ENCODE results near the gene FAM13C. TPM values are rescaled to one million over a fixed set of nuclear protein-coding genes. Genes with fewer than 3 reads are reported as not detected.

FAM13C gene
- total RNA-seq, 1 donor from 2014 or later, result 10.1 TPM

- peak overlapping the region; percentile 82 for H3K27ac Mint-ChIP-seq
- peaks cover 13% of the 10 kb centered on the region for H3K27me3 Mint-ChIP-seq
- peaks cover 18% of the 10 kb centered on the region for H3K4me1 Mint-ChIP-seq (ENCODE audit: unreplicated experiment)
- H3K9me3 Mint-ChIP-seq, result peaks cover 6% of the 10 kb centered on the region
- peak overlapping the region; percentile 94 for H3K4me3 Mint-ChIP-seq
- DNase-seq (ENCODE audit: extremely low spot score, unreplicated experiment), result no peak
- no peaks in the 10 kb centered on the region for H3K36me3 Mint-ChIP-seq
- TF ChIP-seq CTCF (conservative IDR thresholded peaks at IDR 0.05), result no peak
Measured at GRCh38 chr10:59361663-59362143, 646 bp downstream of the FAM13C start.

- Mint-ChIP-seq H3K4me3 (peak overlapping the region; percentile 73), H3K36me3 (no peaks in the 10 kb centered on the region), H3K9me3 (peaks cover 6% of the 10 kb centered on the region), H3K27ac (peak overlapping the region; percentile 26), H3K27me3 (peaks cover 13% of the 10 kb centered on the region), H3K4me1 (ENCODE audit: unreplicated experiment) (peaks cover 18% of the 10 kb centered on the region)
- DNase-seq (ENCODE audit: extremely low spot score, unreplicated experiment), result no peak
- TF ChIP-seq CTCF (conservative IDR thresholded peaks at IDR 0.05), result no peak
Measured at GRCh38 chr10:59360605-59361405, 1.5 kb downstream of the FAM13C start.

GRCh38 chr10:59358576-59358975 lies 3.8 kb downstream of the FAM13C start:
- H3K4me3 Mint-ChIP-seq, result no peak overlapping the region
- H3K36me3 Mint-ChIP-seq, result no peaks in the 10 kb centered on the region
- peaks cover 6% of the 10 kb centered on the region for H3K9me3 Mint-ChIP-seq
- peaks cover 6% of the 10 kb centered on the region for H3K27me3 Mint-ChIP-seq
- no peak for TF ChIP-seq CTCF (conservative IDR thresholded peaks at IDR 0.05)
- peaks cover 18% of the 10 kb centered on the region for H3K4me1 Mint-ChIP-seq (ENCODE audit: unreplicated experiment)
- DNase-seq (ENCODE audit: extremely low spot score, unreplicated experiment), result no peak
- H3K27ac Mint-ChIP-seq, result no peak overlapping the region

- Mint-ChIP-seq H3K27ac (no peak overlapping the region), H3K27me3 (no peaks in the 10 kb centered on the region), H3K36me3 (peaks cover 18% of the 10 kb centered on the region), H3K4me1 (ENCODE audit: unreplicated experiment) (no peaks in the 10 kb centered on the region), H3K9me3 (peaks cover 6% of the 10 kb centered on the region), H3K4me3 (no peak overlapping the region)
- TF ChIP-seq CTCF (conservative IDR thresholded peaks at IDR 0.05), result no peak
- no peak for DNase-seq (ENCODE audit: extremely low spot score, unreplicated experiment)
Measured at GRCh38 chr10:59354434-59354833, 7.9 kb downstream of the FAM13C start.

- H3K9me3 Mint-ChIP-seq, result no peaks in the 10 kb centered on the region
- H3K27me3 Mint-ChIP-seq, result no peaks in the 10 kb centered on the region
Measured at GRCh38 chr10:59350558-59350957, 11.8 kb downstream of the FAM13C start.

More at GRCh38 chr10:59350558-59350957, 11.8 kb downstream of the FAM13C start:
- TF ChIP-seq CTCF (conservative IDR thresholded peaks at IDR 0.05), result no peak
- no peak overlapping the region for H3K4me3 Mint-ChIP-seq
- DNase-seq (ENCODE audit: extremely low spot score, unreplicated experiment), result no peak
- H3K36me3 Mint-ChIP-seq, result peaks cover 25% of the 10 kb centered on the region
- H3K4me1 Mint-ChIP-seq (ENCODE audit: unreplicated experiment), result no peaks in the 10 kb centered on the region
- H3K27ac Mint-ChIP-seq, result no peak overlapping the region

Data from type B pancreatic cell (in vitro differentiated cells).